ENCODE results near the gene ALG5. TPM values are rescaled to one million over a fixed set of nuclear protein-coding genes. Genes with fewer than 3 reads are reported as not detected.

The ALG5 gene
- total and polyA plus RNA-seq, 11 donors, result 8.4 to 31.8 (median 13.1) TPM

GRCh38 chr13:36975172-36975571, 24.0 kb downstream of the ALG5 start:
- peaks cover 0 to 84% (median 61%) of the 10 kb centered on the region in 9 donors for H3K36me3 ChIP-seq
- ATAC-seq, result no peak
- intact Hi-C loops (cut with DNase I), result loop anchor here in 3 of 10 donors (5.0 to 10.0 kb wide), 2 partner anchors 118 to 550 kb away; no protein-coding TSS in a partner anchor

GRCh38 chr13:36973621-36974295, 25.4 kb downstream of the ALG5 start:
- Histone ChIP-seq H3K36me3 (peaks cover 0 to 85% (median 59%) of the 10 kb centered on the region in 9 donors), H3K27ac (no peak overlapping the region), H3K9me3 (peaks cover 0 to 9% (median 4%) of the 10 kb centered on the region in 12 donors), H3K27me3 (no peaks in the 10 kb centered on the region), H3K4me3 (no peak overlapping the region), H3K4me1 (no peaks in the 10 kb centered on the region)
- 92 to 97% (median 95%) methylated on average over 5 of the region's 5 CpGs for WGBS, 4 donors
- intact Hi-C loops (cut with DNase I), result loop anchor here in 2 of 10 donors (10.0 kb wide), 1 partner anchor 549 kb away; no protein-coding TSS in a partner anchor
- DNase-seq (no peak), ATAC-seq (no peak)
- TF ChIP-seq, protein P1, sequence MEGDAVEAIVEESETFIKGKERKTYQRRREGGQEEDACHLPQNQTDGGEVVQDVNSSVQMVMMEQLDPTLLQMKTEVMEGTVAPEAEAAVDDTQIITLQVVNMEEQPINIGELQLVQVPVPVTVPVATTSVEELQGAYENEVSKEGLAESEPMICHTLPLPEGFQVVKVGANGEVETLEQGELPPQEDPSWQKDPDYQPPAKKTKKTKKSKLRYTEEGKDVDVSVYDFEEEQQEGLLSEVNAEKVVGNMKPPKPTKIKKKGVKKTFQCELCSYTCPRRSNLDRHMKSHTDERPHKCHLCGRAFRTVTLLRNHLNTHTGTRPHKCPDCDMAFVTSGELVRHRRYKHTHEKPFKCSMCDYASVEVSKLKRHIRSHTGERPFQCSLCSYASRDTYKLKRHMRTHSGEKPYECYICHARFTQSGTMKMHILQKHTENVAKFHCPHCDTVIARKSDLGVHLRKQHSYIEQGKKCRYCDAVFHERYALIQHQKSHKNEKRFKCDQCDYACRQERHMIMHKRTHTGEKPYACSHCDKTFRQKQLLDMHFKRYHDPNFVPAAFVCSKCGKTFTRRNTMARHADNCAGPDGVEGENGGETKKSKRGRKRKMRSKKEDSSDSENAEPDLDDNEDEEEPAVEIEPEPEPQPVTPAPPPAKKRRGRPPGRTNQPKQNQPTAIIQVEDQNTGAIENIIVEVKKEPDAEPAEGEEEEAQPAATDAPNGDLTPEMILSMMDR (IDR thresholded peaks at IDR 0.05), result no peak
- no peak for TF ChIP-seq POLR2A (IDR thresholded peaks at IDR 0.05)

More at GRCh38 chr13:36975172-36975571, 24.0 kb downstream of the ALG5 start:
- H3K27me3 ChIP-seq, result no peaks in the 10 kb centered on the region
- DNase-seq, result no peak
- peaks cover 0 to 9% (median 4%) of the 10 kb centered on the region in 12 donors for H3K9me3 ChIP-seq
- no peak overlapping the region for H3K4me3 ChIP-seq
- TF ChIP-seq, protein P1 (IDR thresholded peaks at IDR 0.05), result no peak
- TF ChIP-seq POLR2A (IDR thresholded peaks at IDR 0.05), result no peak
- H3K4me1 ChIP-seq, result no peaks in the 10 kb centered on the region
- WGBS, 4 donors, result 92 to 100% (median 97%) methylated on average over 1 of the region's 1 CpG
- H3K27ac ChIP-seq, result no peak overlapping the region

DNA sequence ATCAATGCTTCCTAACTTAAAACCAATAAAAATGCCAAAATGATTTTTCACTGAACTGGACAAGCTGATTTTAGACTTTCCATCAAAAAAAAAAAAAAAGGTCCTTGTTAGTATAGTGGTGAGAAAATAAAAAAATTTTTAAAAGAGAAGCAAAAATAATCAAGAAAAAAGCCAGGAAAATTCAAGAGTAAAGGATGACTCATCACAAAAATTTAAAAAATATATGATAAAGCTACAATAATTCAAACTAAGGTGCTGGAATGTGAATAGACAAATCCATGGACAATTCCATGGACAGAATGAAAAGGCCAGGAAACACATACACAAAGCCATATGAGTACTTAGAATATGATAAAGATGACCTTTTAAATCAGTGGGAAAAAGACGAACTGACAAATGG, 26.1 kb downstream of the ALG5 start:
- Histone ChIP-seq H3K27ac (no peak overlapping the region), H3K4me3 (no peak overlapping the region), H3K9me3 (peaks cover 0 to 9% (median 4%) of the 10 kb centered on the region in 12 donors), H3K27me3 (no peaks in the 10 kb centered on the region), H3K36me3 (peaks cover 0 to 86% (median 66%) of the 10 kb centered on the region in 9 donors), H3K4me1 (no peaks in the 10 kb centered on the region)
- ATAC-seq (no peak), DNase-seq (no peak)
- 90 to 97% (median 96%) methylated on average over 1 of the region's 1 CpG for WGBS, 4 donors
- intact Hi-C loops (cut with DNase I), result loop anchor here in 2 of 10 donors (10.0 kb wide), 1 partner anchor 548 kb away; no protein-coding TSS in a partner anchor
- TF ChIP-seq, protein P1 (IDR thresholded peaks at IDR 0.05), result no peak
- no peak for TF ChIP-seq POLR2A (IDR thresholded peaks at IDR 0.05)

DNA sequence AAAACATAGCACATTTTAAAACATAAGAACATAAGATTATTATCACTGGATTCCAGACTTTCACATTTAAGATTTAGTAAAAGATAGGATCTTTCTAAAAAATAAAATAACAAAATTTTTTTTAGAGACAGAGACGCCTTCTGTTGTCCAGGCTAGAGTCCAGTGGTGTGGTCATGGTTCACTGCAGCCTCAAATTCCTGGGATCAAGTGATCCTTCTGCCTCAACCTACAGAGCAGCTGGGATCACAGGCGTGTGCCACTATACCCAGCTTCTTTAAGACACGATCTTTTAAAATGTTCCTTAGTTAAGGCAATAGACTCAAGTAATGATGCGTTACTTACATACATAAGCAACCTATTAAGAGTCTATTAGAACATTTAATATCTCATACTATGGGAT, 32.7 kb downstream of the ALG5 start:
- intact Hi-C loops (cut with DNase I), result no loop called here
- no peaks in the 10 kb centered on the region for H3K9me3 ChIP-seq
- 95 to 98% (median 97%) methylated on average over 4 of the region's 4 CpGs for WGBS, 4 donors
- H3K4me3 ChIP-seq, result no peak overlapping the region
- peaks cover 0 to 100% (median 83%) of the 10 kb centered on the region in 9 donors for H3K36me3 ChIP-seq
- no peaks in the 10 kb centered on the region for H3K27me3 ChIP-seq
- DNase-seq (no peak), ATAC-seq (no peak)
- no peaks in the 10 kb centered on the region for H3K4me1 ChIP-seq
- no peak for TF ChIP-seq POLR2A (IDR thresholded peaks at IDR 0.05)
- TF ChIP-seq, protein P1 (IDR thresholded peaks at IDR 0.05), result no peak
- H3K27ac ChIP-seq, result no peak overlapping the region
